ENCODE data around the gene HTT. TPM values are rescaled to one million over a fixed set of nuclear protein-coding genes. Genes with fewer than 3 reads are reported as not detected.

The HTT gene
- total RNA-seq, 2 experiments from 2014 or later = 54.2 to 56.5 TPM

- no peak overlapping the region for H3K4me3 Mint-ChIP-seq
- CTCF ChIA-PET = no interaction called here
- ATAC-seq (no peak), DNase-seq (no peak)
- no peaks in the 10 kb centered on the region for H3K27me3 Mint-ChIP-seq
- TF ChIP-seq, protein P1, sequence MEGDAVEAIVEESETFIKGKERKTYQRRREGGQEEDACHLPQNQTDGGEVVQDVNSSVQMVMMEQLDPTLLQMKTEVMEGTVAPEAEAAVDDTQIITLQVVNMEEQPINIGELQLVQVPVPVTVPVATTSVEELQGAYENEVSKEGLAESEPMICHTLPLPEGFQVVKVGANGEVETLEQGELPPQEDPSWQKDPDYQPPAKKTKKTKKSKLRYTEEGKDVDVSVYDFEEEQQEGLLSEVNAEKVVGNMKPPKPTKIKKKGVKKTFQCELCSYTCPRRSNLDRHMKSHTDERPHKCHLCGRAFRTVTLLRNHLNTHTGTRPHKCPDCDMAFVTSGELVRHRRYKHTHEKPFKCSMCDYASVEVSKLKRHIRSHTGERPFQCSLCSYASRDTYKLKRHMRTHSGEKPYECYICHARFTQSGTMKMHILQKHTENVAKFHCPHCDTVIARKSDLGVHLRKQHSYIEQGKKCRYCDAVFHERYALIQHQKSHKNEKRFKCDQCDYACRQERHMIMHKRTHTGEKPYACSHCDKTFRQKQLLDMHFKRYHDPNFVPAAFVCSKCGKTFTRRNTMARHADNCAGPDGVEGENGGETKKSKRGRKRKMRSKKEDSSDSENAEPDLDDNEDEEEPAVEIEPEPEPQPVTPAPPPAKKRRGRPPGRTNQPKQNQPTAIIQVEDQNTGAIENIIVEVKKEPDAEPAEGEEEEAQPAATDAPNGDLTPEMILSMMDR (IDR thresholded peaks at IDR 0.05) = no peak
- H3K9me3 Mint-ChIP-seq = no peaks in the 10 kb centered on the region
- H3K27ac Mint-ChIP-seq = no peak overlapping the region
- peaks cover 11% of the 10 kb centered on the region for H3K36me3 Mint-ChIP-seq (ENCODE audit: low read depth)
- peaks cover 58% of the 10 kb centered on the region for H3K4me1 Mint-ChIP-seq (ENCODE audit: low read depth)
- intact Hi-C loops (cut with micrococcal nuclease) = no loop called here
- POLR2A ChIA-PET = no interaction called here
Measured at GRCh38 chr4:3079694-3080123, 5.2 kb downstream of the HTT start.

DNA sequence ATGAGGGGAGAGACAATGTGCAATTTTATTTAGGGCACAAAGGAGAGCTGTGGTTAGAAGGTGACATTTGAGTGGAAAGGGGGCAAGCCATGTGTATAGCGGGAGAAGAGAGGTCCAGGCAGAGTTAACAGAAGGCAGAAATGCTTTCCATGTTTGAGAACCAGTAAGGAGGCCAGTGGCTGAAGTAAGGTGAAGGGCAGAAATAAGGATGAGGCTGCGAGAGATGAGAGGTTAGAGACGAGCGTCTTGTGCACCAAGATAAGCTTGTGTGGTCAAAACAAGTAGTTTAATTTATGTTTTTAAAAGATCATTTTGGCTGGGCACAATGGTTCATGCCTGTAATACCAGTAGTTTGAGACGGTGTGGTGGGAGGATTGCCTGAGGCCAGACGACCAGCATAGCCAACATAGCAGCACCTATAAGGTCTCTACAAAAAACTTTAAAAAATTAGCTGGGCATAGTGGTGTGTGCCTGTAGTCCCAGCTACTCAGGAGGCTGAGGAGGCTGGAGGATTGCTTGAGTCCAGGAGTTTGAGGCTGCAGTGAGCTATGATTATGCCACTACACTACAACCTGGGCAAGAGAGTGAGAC lies 8.5 kb downstream of the HTT start:
- POLR2A ChIA-PET = interaction anchor here (1.1 kb wide), 1 partner anchor 8 kb away, joined by 5 read pairs; the partner anchor contains the start of gene HTT
- Mint-ChIP-seq H3K27ac (no peak overlapping the region), H3K36me3 (ENCODE audit: low read depth) (peaks cover 14% of the 10 kb centered on the region), H3K27me3 (no peaks in the 10 kb centered on the region), H3K9me3 (no peaks in the 10 kb centered on the region), H3K4me3 (no peak overlapping the region), H3K4me1 (ENCODE audit: low read depth) (peaks cover 57% of the 10 kb centered on the region)
- TF ChIP-seq, protein P1 (IDR thresholded peaks at IDR 0.05) = no peak
- CTCF ChIA-PET = interaction anchor here (0.7 to 1.7 kb wide), 3 partner anchors 22 to 32 kb away, joined by 3 to 4 read pairs (median 3); no protein-coding TSS in a partner anchor
- no peak for DNase-seq
- intact Hi-C loops (cut with micrococcal nuclease) = no loop called here
- no peak for ATAC-seq

DNA sequence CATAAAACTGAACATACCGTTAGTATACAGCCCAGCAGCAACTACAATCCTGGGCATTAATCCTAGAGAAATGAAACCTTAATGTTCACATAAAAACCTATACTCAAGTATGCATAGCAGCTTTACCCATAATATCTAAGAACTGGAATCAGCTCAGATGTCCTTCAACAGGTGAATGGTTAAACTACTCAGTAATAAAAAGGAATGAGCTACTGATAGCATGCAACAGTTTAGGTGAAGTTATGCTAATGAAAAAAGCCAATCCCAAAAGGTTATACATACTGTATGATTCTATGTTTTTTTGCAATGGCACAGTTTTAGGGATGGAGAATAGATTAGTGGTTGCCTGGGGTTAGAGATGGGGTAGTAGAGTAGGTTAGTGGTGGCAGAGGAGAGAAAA lies 9.3 kb downstream of the HTT start:
- TF ChIP-seq, protein P1 (IDR thresholded peaks at IDR 0.05) = no peak
- Mint-ChIP-seq H3K4me1 (ENCODE audit: low read depth) (peaks cover 55% of the 10 kb centered on the region), H3K27me3 (no peaks in the 10 kb centered on the region), H3K36me3 (ENCODE audit: low read depth) (peaks cover 19% of the 10 kb centered on the region), H3K9me3 (no peaks in the 10 kb centered on the region), H3K27ac (peak overlapping the region; percentile 43), H3K4me3 (no peak overlapping the region)
- ATAC-seq (no peak), DNase-seq (no peak)
- intact Hi-C loops (cut with micrococcal nuclease) = no loop called here
- ChIA-PET POLR2A (interaction anchor here (1.1 kb wide), 1 partner anchor 9 kb away, joined by 5 read pairs; the partner anchor contains the start of gene HTT), CTCF (interaction anchor here (1.5 to 1.7 kb wide), 2 partner anchors 22 to 23 kb away, joined by 3 to 4 read pairs; no protein-coding TSS in a partner anchor)

GRCh38 chr4:3085948-3086670 lies 11.6 kb downstream of the HTT start:
- Mint-ChIP-seq H3K9me3 (no peaks in the 10 kb centered on the region), H3K27ac (peak overlapping the region; percentile 11), H3K36me3 (ENCODE audit: low read depth) (peaks cover 17% of the 10 kb centered on the region), H3K4me3 (no peak overlapping the region), H3K4me1 (ENCODE audit: low read depth) (peaks cover 42% of the 10 kb centered on the region), H3K27me3 (no peaks in the 10 kb centered on the region)
- intact Hi-C loops (cut with micrococcal nuclease) = no loop called here
- DNase-seq = no peak
- ATAC-seq = no peak
- POLR2A ChIA-PET = no interaction called here
- CTCF ChIA-PET = interaction anchor here (0.8 to 1.7 kb wide), 2 partner anchors 21 to 108 kb away, joined by 4 to 6 read pairs; no protein-coding TSS in a partner anchor
- TF ChIP-seq, protein P1 (IDR thresholded peaks at IDR 0.05) = no peak
